Measurements from ENCODE around the gene ICA1L.

Gene ICA1L

DNA sequence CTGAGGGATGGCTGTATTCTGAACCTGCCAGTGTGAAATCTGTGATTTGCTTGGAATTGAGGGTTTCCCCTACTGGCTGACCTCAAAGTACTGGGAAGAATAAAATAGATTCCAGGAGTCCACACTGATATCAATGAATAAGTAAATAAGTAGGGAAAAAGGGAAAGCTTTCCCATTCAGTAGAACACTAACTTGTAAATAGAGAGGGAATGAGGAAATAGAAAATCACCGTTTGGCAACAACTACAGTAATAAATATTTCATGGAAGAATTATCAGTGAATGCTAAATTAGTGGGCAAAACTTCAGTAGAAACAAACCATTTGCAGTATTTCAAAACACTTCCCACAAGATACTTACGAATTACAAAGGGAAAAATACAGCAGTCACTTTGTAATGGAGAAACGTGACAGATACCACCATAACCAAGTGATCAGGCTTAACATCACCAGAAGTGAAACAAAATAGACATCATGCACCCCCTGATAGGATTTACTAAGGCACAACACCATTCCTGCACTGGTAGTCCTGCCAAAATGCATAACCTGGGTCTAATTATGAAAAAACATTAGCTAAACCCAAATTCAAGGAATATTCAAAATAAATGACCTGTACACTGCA is 88.5 kb downstream of the ICA1L start:
- DNase-seq, result no peak

DNA sequence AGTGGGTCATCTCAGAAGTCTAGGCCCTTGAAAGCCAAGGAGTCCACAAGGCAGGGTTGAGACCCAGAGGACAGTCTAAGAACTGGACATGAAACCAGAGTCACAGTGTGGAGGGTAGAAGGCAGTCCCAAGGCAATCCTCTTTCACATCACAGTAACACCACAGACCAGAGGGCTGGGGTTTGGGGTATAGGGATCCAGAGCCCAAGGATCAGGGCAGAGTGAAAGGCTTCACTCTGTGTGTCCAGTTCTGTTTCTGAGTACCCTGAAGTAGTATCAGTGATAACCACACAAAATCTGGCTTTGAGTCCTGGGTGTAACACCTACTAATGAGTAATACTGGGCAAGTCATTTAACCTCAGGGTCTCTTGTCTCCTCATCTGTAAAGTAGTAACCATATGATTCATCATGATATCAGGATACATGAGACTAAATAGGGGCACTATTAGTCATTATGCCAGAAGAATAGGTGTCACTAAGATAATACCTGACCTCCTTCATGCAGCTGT is 91.0 kb downstream of the ICA1L start:
- no peak for DNase-seq

DNA sequence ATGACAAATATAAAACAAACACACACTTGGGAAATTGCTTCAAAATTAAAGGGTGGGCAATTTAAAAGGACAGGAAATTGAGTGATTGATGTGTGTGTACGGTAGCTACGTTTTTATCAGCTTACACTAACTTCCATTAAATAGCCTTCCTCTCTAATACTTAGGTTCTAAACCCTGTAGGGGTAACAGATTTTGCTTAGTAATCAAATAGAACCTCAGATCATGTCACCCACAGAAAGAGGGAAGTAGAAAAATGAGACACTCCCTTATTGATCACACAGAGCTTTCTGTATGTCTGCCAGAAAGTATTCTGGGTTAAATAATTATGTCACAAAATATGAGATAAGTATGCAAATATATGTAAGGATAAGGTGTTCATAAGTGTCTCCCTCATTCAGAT is 93.3 kb downstream of the ICA1L start:
- DNase-seq, result no peak

DNA sequence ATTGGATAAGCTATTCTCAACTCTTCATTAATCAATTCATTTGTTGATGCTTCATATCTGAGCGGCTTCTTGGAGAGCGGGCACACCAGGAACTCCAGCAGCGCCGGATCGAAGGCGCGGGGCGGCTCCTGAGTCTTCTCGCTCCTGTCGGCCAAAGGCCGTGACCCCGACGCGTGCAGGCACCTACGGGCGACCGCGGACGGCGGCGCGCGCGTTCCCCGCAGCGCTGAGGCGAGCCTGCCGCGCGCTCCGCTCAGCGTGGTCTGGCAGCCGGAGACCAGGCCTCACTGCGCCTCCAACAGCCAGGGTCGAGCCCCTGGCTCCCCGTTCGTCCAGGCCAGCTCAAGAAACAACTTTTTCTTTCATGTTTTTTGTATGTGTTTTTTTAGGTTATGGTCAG is 97.5 kb downstream of the ICA1L start:
- DNase-seq, result no peak

DNA sequence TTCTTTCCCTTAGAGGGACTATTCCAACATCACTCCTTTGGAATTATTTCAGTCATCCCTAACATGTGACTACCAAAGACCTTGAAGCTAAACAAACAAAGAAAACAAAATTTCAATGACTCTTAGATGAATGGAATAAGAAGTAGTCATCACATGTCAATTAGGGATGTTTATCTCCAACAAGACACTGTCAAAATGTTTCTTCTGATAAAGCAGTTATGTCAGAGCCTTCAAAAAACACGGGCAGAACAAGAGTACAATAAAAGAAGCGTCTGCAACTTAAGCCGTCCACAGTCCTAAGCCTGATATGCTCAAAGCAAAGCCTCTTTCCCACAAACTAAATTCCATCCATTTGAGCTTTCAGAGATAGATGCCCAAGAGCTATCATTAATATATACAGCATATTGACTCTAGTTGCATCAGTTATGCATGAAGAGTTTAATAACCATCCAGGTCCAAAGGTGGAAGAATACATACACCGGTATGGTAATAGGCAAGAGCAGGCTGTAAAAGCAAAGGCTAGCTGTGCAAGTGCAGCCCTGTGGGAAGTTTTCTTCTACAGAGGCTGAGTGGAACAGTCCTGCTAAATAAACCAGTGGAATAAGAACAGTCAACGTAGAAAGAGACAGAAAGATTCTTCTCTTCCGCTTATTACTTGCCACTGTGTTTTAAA is 98.1 kb downstream of the ICA1L start:
- no peak for DNase-seq

DNA sequence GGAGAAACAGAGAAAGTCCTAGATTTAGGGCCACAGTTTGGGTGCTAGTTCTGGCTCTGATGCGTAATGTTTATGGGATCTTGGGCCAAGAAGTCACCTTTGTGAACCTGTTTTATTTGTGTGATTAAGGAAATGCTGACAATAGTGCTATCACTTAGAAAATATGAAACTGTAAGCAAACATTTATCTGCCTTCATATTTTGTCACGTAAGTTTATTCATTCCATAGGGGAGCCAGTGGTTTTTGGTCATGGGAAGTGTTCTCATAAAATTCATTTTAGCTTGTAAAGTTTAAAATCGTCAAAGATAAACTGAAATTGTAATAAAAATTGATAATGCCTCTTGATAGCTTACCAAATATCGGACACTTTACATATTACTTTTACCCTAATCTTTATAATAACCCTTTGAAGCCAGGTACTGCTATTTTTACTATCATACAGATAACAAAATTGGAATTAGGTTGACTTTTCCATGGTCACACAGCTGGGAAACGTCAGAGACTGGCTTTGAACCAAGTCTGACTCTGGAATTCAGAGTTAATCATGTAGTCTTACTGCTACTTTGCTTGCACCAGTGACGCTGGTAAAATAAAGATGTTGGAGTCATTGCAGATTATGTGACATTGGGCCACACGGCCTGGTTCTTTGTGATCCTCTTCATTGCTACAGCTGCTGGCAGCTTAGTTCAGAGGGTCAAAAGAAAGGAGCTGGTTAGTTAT is 99.7 kb downstream of the ICA1L start:
- DNase-seq, result no peak

DNA sequence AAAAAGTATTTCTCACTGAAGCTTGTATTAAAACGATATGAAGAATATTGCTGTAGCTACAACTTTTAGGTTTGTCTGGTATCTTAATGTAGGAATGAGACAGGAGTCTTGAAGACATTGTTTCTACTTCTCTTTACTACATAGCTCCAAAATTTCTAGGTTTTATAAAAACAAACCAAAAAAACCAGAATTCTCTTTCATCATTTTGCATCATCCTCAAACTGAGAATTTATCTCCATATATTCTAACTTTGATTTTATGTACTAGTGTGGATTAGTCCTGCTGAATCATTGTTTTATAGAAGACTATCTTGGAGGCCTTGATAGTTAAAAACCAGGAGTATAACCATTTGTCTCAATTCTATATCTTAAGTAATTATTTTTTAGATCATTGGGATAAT is 100.2 kb downstream of the ICA1L start:
- DNase-seq, result no peak

DNA sequence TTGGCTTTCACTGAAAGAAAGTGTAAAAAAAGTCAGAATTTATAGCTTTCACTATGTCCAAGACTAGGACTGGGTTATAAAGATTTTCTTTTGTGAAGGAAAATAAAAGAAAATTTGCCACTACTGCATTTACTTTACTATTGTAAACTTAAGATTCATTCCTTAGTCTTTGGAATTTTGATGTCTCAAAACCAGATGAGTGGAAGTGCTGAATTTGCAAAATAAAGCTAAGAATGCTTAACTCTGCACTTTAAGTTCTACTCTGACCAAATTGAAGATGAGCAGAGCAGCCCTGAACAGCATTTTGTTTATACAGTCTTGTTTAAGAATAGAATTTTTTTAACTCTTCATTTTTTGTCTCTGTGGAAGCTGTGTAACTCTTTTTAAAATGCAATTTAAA is 102.4 kb downstream of the ICA1L start:
- no peak for DNase-seq

DNA sequence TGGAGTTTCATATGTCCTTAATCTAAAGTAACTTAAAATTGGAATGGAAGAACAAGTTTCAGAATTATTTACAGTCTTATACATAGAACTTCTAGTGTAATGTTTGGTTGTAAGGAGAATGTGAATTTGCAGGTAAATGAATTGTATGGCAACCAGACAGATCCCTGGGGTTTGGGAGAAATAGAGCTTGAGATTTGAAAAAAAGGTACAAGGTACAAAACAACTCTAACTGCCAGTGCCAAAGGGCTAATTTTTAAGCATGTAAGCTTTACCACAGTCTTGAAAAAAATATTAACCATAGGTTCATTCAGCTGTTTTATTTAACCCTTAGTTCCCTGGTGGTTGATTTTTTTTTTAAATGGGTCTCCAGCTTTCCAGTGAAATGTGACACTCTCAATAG is 103.3 kb downstream of the ICA1L start:
- DNase-seq, result no peak

DNA sequence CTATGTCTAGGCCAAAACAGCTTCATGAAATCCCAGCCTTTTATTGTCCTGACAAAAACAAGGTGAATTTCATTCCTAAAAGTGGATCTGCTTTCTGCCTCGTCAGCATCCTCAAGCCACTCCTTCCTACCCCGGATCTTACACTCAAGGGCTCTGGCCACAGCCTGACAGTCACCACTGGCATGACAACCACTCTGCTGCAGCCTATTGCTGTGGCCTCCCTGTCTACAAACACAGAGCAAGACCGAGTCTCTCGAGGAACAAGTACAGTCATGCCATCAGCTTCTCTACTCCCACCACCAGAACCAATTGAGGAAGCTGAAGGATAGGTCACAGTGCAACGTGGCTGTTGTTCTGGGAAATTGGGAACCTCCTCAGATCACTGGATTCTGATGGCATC is 106.1 kb downstream of the ICA1L start:
- DNase-seq, result no peak

DNA sequence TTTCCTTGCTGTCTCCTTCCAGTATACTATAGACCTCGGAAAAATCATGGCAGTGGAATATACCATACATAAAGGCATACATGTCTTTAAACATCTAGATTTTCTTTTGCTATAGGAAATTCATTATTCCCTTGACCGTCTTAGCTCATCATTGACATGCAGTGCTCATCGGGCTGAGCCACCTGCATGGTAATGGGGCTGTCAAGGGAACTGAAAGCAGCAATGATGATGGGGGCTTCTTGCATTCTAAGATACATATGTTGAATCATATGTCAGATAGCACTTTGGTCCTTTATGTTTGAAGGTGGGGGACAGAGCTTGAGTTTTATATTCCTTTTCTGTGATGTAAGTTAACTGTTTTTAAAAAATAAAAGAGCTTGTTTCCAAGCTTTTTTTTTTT is 106.6 kb downstream of the ICA1L start:
- DNase-seq, result no peak

DNA sequence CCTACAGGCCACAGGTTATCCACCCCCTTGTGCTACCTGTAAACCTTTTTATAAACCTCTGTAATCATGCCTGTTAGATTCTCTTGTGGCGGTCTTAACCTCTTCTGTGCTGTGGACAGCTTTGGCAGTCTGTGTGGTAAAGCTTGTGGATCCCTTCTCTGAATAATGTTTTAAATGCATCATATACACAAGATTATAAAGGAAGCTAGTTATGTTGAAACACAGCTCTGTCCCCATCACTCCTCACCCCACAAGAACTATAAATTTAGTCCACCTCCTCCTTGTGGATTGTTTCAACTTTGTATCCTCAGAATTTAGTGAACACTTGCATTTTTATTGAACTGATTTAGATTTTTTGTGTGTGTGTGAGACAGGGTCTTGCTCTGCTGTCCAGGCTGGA is 107.7 kb downstream of the ICA1L start:
- no peak for DNase-seq

DNA sequence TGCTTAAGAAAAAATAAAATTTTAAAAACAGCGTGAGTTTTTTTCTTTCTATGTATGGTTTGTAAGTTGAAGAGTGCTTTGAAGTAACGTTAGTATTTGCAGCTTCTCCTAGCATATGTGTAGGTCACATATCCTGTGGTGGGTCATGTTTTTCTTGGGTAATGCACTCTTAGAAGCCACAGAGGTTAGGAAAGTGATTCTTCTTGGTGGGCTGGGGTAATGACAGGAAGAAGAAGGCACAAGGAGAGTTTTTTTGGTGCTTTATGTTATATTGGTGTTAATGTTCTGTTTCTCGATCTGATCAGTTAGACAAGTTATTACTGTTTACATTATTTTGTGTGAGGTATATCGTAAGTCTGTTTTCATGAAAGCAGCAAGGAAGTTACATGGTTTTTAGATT is 109.0 kb downstream of the ICA1L start:
- DNase-seq, result no peak

DNA sequence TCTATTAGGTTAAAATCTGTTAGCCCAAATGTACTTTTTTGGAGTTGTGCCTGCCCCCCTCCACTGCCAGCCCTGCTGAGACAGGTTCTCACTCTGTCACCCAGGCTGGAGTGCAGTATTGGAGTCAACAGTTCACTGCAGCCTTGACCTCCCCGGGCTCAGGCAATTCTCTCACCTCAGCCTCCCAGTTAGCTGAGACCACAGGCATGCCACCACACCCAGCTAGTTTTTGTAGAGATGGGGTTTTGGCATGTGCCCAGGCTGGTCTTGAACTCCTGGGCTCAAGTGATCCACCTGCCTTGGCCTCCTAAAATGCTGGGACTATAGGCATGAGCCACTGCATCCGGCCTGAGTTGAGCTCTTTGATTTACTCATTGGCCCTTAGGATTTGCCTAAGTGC is 110.7 kb downstream of the ICA1L start:
- no peak for DNase-seq

DNA sequence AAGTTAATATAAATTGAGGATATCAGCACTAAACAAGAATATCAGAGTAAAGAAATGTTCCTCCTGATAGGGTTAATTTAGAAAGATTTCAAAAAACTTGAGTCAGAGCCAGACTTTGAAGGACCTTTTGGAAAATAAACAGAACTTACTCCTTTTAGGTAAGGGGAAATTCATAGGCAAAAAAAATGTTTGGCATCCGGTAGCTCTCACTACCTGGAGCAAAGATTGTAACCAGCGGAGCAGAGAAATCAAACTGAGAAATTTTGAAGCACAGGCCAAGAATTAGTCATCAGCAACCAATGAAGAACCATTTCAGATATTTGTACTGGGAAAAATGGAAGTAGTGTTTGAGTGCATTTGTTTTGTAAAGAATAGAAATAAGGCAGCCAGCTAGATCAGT is 113.0 kb downstream of the ICA1L start:
- no peak for DNase-seq

DNA sequence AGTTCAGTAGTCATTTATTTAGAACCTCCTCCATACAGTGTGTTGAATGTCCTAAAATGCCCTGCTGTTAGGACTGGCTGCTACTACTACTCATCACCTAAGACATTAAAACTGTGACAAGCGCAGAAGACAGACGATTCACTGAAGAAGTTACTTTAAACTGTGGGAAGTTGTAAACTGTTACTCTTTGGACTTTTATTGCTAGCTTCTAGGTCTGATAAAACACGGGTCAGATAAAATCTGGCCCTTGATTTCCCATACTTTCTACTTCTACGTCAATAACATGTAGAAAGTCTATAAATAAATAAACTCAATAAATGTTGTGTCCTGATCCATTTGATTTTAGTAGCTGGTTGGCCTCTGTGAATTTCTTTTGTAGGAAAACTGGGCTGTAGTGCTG is 113.4 kb downstream of the ICA1L start:
- DNase-seq, result no peak

DNA sequence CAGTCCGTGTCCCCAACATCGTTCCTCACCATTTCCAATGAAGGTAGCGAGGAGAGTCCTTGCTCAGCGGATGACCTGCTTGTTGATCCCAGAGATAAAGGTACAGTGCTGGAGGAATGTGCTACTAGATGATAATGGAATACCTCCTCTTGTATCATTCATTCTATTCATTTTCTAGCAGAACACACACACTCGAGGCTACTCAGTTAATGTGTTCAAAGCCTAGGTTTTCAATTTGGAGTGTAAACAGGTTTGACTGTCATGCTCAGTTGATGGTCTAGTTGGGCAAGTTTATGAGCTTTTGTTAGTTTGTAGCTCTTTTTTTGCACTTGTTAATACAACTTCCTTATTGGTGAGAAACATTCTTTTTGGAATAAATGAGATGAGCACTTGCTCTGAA is 114.2 kb downstream of the ICA1L start:
- no peak for DNase-seq

DNA sequence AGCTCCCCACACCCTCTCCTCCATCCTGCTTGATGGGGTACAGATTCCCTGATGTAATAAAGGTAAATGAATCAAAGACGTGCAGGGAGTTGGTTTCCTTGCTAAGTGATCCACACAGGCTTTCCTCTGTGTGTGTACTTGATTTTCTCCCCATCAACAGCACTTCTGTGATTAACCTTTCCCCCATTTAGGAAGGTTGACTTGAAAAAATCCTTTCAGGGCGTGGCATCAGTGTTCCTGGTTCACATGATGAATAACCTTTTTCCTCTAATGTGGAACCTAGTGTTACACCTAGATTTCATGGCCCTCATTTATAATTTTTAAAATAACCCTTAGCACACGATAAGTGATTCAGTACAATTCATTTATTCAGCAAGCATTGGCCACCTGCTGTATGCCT is 115.0 kb downstream of the ICA1L start:
- DNase-seq, result no peak

DNA sequence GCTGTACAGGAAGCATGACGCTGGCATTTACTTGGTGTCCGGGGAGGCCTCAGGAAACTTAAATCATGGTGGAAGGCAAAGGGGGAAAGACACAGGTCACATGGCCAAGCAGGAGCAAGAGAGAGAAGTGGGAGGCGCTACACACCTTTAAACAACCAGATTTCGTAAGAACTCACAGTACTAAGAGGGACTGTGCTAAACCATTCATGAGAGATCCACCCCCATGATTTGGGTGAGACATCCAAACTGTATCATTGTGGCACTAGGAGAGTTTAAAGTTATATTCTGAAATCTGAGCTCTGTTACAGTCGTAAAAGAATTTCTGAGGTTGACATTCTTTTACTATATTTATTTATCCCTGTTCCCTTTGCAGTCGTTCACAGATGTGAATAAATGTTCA is 116.6 kb downstream of the ICA1L start:
- DNase-seq, result no peak

DNA sequence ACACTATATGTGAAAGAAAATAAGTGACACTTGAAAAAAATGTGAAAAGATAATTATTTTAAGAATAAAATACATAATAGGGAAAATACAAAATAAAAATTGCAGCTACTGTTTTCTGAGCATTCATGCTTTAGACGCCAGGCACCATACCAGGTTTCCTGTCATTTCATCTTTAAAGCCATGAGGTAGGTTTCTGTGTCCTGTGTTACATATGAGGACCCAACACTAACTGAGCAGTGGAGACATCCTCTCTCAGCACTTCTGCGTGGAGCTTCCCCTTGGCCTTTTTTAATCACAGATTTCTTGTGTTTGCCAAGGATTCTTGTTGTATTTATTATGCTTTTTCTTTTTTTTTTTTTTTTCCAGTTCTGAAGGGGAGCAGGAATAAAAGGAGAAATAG is 119.5 kb downstream of the ICA1L start:
- no peak for DNase-seq

DNA sequence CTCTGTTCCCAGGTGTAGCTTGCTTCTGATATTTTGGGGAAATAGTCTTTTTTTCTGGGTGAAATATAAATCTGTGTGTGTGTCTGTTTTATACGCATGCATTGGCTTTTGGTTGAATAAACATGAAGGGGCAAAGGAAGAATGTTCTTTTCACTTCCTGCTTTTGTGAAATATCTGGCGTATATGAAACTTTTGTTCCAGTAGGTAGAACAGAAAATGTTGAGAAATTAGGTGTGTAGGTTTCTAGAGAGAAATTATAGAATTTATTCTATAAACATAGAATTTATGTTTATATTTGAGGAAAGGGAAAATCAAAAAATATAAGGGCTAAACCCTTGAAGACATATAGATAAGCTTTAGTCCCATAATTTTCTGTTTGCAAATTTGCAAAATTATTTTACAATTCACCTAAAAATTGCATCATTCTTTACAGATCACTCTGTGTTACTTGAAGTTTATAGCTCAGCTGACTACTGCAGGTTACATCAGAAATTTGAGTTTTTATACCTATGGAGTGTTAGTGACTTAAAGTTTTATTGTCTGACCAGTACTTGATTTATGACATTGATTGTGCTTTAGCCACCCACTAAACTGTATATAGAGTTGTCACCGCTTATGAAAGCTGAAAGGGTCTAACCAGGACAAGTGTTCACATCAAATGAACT is 120.7 kb downstream of the ICA1L start:
- no peak for DNase-seq

DNA sequence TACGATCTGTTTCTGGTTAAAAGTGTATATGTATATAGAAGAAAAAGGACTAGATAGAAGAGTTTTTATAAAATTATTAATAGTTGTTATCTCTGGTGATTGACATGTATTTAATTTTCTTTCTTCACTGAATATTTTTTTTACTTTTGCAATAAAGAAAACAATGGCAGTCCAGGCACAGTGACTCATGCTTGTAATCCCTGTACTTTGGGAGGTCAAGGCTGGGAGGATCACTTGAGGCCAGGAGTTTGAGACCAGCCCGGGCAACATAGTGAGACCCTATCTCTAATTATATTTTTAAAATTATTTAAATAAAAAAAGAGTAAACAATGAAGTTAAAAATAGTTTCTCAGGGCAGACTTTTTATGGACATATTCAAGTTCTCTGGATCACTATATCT is 122.1 kb downstream of the ICA1L start:
- DNase-seq, result no peak

DNA sequence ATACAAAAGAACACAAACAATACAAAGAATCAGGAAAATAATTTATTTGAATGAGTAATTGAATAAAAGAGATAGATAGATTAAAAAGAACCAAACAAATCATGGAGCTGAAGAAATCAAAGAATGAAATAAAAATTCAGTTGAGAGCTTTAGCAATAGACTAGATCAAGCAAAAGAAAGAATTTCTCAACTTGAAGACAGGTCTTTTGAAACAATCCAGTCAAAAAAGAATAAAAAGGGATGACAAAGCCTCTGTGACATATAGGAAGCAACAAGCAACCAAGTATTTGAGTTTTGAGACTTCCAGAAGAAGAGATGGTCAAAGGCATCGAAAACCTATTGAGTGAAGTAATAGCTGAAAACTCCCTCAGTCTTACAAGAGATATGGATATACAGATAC is 128.0 kb downstream of the ICA1L start:
- no peak for DNase-seq
